OCI-LY3 (cell line): Measurements from ENCODE around the gene MMP3.

Source experiments
- EZH2phosphoT487 ChIP-seq: fragments of 200-600 bp; shearing (Covaris generic); IDR thresholded peaks from 2 replicates; pipeline ENCODE4 v1.6.1; 2018; ENCODE audit warnings: antibody characterized with exemption, mixed run types, low read depth
- TF ChIP-seq, protein P1 (sequence below): fragments of 200-600, 300-600 bp; sonication (generic); IDR thresholded peaks from 2 replicates; pipeline ENCODE4 v1.5.1; 2014; ENCODE audit warnings: antibody characterized with exemption, low read length, low read depth

DNA sequence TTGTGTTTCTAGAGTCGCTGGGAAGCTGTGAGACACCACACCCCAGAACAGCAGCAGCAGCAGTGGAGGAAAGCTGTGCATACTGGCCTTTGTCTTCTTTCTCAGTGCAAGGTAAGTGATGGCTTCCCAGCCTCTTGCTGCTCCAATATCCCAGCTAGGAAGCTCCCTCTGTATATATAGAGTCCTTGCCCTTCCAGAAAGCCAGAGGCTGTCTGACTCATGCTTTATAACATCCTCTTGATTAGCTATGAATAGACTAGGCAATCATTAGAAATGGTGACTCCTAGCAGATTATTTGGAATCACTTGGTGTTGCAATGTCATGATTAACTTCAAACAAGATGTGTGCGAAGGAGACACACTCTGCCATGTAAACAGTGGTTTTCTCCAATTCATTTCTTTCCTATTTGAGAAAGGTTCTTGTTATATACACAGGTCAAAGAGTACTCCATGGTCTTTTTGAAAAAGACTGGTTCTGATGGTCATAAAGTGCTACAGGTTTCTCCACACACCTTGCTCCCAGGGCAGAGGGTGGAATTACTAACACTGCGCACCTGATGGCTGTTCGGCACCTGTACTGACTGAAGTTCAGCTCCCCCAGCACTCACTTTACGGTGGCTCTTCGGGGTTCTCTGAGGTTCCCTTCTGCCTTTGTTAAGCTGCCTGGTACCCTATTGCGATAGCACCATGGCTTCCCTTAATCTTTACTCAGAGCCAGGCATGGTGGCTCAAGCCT lies 45.2 kb downstream of the MMP3 start, which contains the start of gene MMP1:
- TF ChIP-seq, protein P1, sequence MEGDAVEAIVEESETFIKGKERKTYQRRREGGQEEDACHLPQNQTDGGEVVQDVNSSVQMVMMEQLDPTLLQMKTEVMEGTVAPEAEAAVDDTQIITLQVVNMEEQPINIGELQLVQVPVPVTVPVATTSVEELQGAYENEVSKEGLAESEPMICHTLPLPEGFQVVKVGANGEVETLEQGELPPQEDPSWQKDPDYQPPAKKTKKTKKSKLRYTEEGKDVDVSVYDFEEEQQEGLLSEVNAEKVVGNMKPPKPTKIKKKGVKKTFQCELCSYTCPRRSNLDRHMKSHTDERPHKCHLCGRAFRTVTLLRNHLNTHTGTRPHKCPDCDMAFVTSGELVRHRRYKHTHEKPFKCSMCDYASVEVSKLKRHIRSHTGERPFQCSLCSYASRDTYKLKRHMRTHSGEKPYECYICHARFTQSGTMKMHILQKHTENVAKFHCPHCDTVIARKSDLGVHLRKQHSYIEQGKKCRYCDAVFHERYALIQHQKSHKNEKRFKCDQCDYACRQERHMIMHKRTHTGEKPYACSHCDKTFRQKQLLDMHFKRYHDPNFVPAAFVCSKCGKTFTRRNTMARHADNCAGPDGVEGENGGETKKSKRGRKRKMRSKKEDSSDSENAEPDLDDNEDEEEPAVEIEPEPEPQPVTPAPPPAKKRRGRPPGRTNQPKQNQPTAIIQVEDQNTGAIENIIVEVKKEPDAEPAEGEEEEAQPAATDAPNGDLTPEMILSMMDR: no peak
- no peak for TF ChIP-seq EZH2phosphoT487
